Body of pancreas (tissue), 4 donors: ENCODE data around the gene SWT1. TPM values are rescaled to one million over a fixed set of nuclear protein-coding genes. Genes with fewer than 3 reads are reported as not detected.

Experiments
- ATAC-seq: fragments of 150-250 bp; one replicate; pipeline ENCODE4 v1.9.1; 2016
- DNase-seq, 4 donors: peaks; one replicate each; pipeline ENCODE4 v3.0.0-alpha.2; 2019
- H3K27ac ChIP-seq, 4 donors: fragments of 200-600 bp; sonication (generic); 1 replicate in 3 of 4; 2 replicates in 1 of 4; pipeline versions ENCODE4 v1.5.1 to v1.6.1; 2016 to 2019; ENCODE audit warnings: mild to moderate bottlenecking in 1 of 4, mixed read lengths in 1 of 4, moderate library complexity in 1 of 4
- H3K27me3 ChIP-seq, 2 donors: fragments of 200-600 bp; sonication (generic); one replicate each; pipeline ENCODE4 v1.6.0; 2016; ENCODE audit warnings: mild to moderate bottlenecking in 1 of 2
- H3K36me3 ChIP-seq, 2 donors: fragments of 200-600 bp; sonication (generic); replicated peaks in 1 of 2; 2 replicates each; pipeline ENCODE4 v1.5.1; 2016; ENCODE audit warnings: low read depth in 2 of 2; ENCODE audit not compliant: insufficient read depth in 1 of 2
- H3K4me1 ChIP-seq: fragments of 200-600 bp; sonication (generic); one replicate; pipeline ENCODE4 v1.6.0; 2016
- H3K4me3 ChIP-seq, 2 donors: fragments of 200-600 bp; sonication (generic); 1 replicate in 1 of 2; 2 replicates in 1 of 2; pipeline ENCODE4 v1.5.1; 2016 to 2019
- H3K9me3 ChIP-seq, 3 donors: fragments of 200-600 bp; sonication (generic); 1 replicate in 2 of 3; 2 replicates in 1 of 3; pipeline ENCODE4 v1.5.1; 2016
- CTCF ChIP-seq, 7 experiments: fragments of 450-650 bp in 4 of 7; fragments of 200-600 bp in 3 of 7; sonication (generic) in 3 of 7; IDR thresholded peaks; one replicate each; pipeline ENCODE4 v1.5.1; 2016 to 2019; ENCODE audit warnings: antibody characterized with exemption in 7 of 7
- POLR2A ChIP-seq, 3 donors: fragments of 450-650 bp; IDR thresholded peaks; one replicate each; pipeline ENCODE4 v1.6.1; 2016; ENCODE audit warnings: antibody characterized with exemption in 3 of 3, mild to moderate bottlenecking in 2 of 3
- WGBS, 2 donors: methylation state at CpG; one replicate each; pipeline ENCODE4 v1.1.5; 2017; 5-methylcytosine and 5-hydroxymethylcytosine counted together
- intact Hi-C: fragments of 100-400 bp; cut with DNase I; formaldehyde crosslinking; loops from one replicate; pipeline ENCODE4 v1.15.1; 2023
- total RNA-seq, 2 donors: library from RNA; depleted of rRNA; stranded (reverse); fragments of >200 nt; gene quantifications; one replicate each; pipeline ENCODE4 v1.1.0, GENCODE V29; 2016

SWT1 gene
- total RNA-seq, 2 donors from 2014 or later, result 7.6 to 13.0 TPM

- DNase-seq (no peak), ATAC-seq (no peak)
- no peaks in the 10 kb centered on the region for H3K27me3 ChIP-seq
- H3K36me3 ChIP-seq, result peaks cover under 1 to 5% of the 10 kb centered on the region in 2 donors
- WGBS, 2 donors, result 89 to 92% methylated on average over 1 of the region's 1 CpG
- TF ChIP-seq POLR2A (IDR thresholded peaks at IDR 0.05) (no peak), CTCF (IDR thresholded peaks at IDR 0.05) (no peak)
- no peak overlapping the region for H3K27ac ChIP-seq
- no peaks in the 10 kb centered on the region for H3K4me1 ChIP-seq
- H3K9me3 ChIP-seq, result peaks cover 0 to 4% (median 0%) of the 10 kb centered on the region in 3 donors
- intact Hi-C loops, result no loop called here
- H3K4me3 ChIP-seq, result no peak overlapping the region
Observed at GRCh38 chr1:185213091-185213490, 56.1 kb downstream of the SWT1 start.

- ATAC-seq (no peak), DNase-seq (no peak)
- 82 to 85% methylated on average over 1 of the region's 1 CpG for WGBS, 2 donors
- Histone ChIP-seq H3K9me3 (no peaks in the 10 kb centered on the region), H3K27me3 (no peaks in the 10 kb centered on the region), H3K36me3 (no peaks in the 10 kb centered on the region), H3K4me1 (no peaks in the 10 kb centered on the region), H3K4me3 (no peak overlapping the region), H3K27ac (no peak overlapping the region)
- no peak for TF ChIP-seq POLR2A (IDR thresholded peaks at IDR 0.05)
- no peak for TF ChIP-seq CTCF (IDR thresholded peaks at IDR 0.05)
- intact Hi-C loops, result no loop called here
Observed at GRCh38 chr1:185215911-185216310, 58.9 kb downstream of the SWT1 start.

GRCh38 chr1:185224132-185224531, 67.2 kb downstream of the SWT1 start:
- H3K4me3 ChIP-seq, result no peak overlapping the region
- intact Hi-C loops, result no loop called here
- TF ChIP-seq CTCF (IDR thresholded peaks at IDR 0.05) (no peak), POLR2A (IDR thresholded peaks at IDR 0.05) (no peak)

GRCh38 chr1:185227161-185227560, 70.2 kb downstream of the SWT1 start:
- DNase-seq (no peak), ATAC-seq (no peak)
- WGBS, 2 donors, result 88 to 90% methylated on average over 4 of the region's 4 CpGs
- Histone ChIP-seq H3K9me3 (no peaks in the 10 kb centered on the region), H3K36me3 (no peaks in the 10 kb centered on the region), H3K27me3 (no peaks in the 10 kb centered on the region), H3K27ac (no peak overlapping the region), H3K4me3 (no peak overlapping the region), H3K4me1 (no peaks in the 10 kb centered on the region)
- intact Hi-C loops, result no loop called here
- TF ChIP-seq POLR2A (IDR thresholded peaks at IDR 0.05) (no peak), CTCF (IDR thresholded peaks at IDR 0.05) (no peak)

More at GRCh38 chr1:185224132-185224531, 67.2 kb downstream of the SWT1 start:
- no peaks in the 10 kb centered on the region for H3K9me3 ChIP-seq
- H3K36me3 ChIP-seq, result no peaks in the 10 kb centered on the region
- ATAC-seq (no peak), DNase-seq (no peak)
- H3K27ac ChIP-seq, result no peak overlapping the region
- H3K4me1 ChIP-seq, result no peaks in the 10 kb centered on the region
- no peaks in the 10 kb centered on the region for H3K27me3 ChIP-seq
- 100% methylated on average over 1 of the region's 1 CpG for WGBS, 2 donors

- 92 to 93% methylated on average over 4 of the region's 4 CpGs for WGBS, 2 donors
- H3K9me3 ChIP-seq, result no peaks in the 10 kb centered on the region
- no peaks in the 10 kb centered on the region for H3K27me3 ChIP-seq
- ATAC-seq (no peak), DNase-seq (no peak)
- no peak for TF ChIP-seq POLR2A (IDR thresholded peaks at IDR 0.05)
- no peak for TF ChIP-seq CTCF (IDR thresholded peaks at IDR 0.05)
- H3K4me3 ChIP-seq, result no peak overlapping the region
- H3K36me3 ChIP-seq, result no peaks in the 10 kb centered on the region
- intact Hi-C loops, result no loop called here
- H3K27ac ChIP-seq, result no peak overlapping the region
- no peaks in the 10 kb centered on the region for H3K4me1 ChIP-seq
Observed at GRCh38 chr1:185228979-185229378, 72.0 kb downstream of the SWT1 start.
